ENCODE results near the gene SOX13. TPM values are rescaled to one million over a fixed set of nuclear protein-coding genes. Genes with fewer than 3 reads are reported as not detected.

SOX13 gene
- polyA plus RNA-seq, 1 donor (not counting 4 experiments of a cell fraction or from before 2014, with no cell fraction given): 4.9 TPM

DNA sequence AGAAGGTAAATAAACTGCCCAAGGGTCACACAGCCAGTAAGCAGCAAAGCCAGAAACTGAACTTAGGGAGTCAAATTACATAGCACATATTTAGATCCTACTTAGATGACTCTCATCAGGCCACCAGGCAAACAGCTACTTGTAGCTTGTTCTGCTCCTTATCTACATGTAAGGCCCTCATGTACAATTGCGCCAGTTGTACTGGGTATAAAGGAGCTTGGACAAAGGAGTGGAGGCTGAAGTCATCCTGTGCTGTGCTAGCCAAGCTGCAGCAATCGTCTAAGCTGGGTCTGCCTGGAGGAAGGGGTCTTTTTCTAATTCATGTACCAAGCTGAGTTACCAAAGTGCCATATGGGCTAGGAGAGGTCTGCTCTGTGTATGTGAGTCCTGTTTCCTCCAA lies 66.2 kb downstream of the SOX13 start:
- no peak overlapping the region for H2AFZ ChIP-seq (ENCODE audit: control insufficient read depth, low read length)
- no peaks in the 10 kb centered on the region for H4K20me1 ChIP-seq (ENCODE audit: control insufficient read depth, extremely low read depth, insufficient read depth, low read length)
- no peak overlapping the region for H3K27ac ChIP-seq (ENCODE audit: control insufficient read depth, insufficient read depth, low read length)
- H3K79me2 ChIP-seq (ENCODE audit: control insufficient read depth, insufficient read depth, low read length): no peaks in the 10 kb centered on the region
- dilution Hi-C loops (cut with MboI; ENCODE audit: extremely low pct_ligation_motif_present, low sequenced_read_pairs): loop anchor here (25.0 kb wide), 1 partner anchor 277 kb away; the partner anchor contains the start of gene SNRPE
- FAIRE-seq (no peak), DNase-seq (ENCODE audit: low read depth, low spot score) (no peak)
- no peak overlapping the region for H3K9ac ChIP-seq (ENCODE audit: control insufficient read depth, extremely low read depth, insufficient read depth, low read length)
- H3K9me3 ChIP-seq (ENCODE audit: control insufficient read depth, low read depth, low read length): no peaks in the 10 kb centered on the region
- H3K36me3 ChIP-seq (ENCODE audit: control insufficient read depth in 2 of 2, extremely low read depth in 1 of 2, insufficient read depth in 2 of 2, low read length in 2 of 2): peaks cover 0 to 1% of the 10 kb centered on the region in 2 experiments
- no peaks in the 10 kb centered on the region for H3K4me1 ChIP-seq (ENCODE audit: control insufficient read depth, extremely low read depth, insufficient read depth, low read length)
- no peak overlapping the region for H3K4me3 ChIP-seq (ENCODE audit: control insufficient read depth in 2 of 3, extremely low read depth in 1 of 3, insufficient read depth in 2 of 3, low read depth in 1 of 3, low read length in 3 of 3)
- no peaks in the 10 kb centered on the region for H3K9me1 ChIP-seq (ENCODE audit: control insufficient read depth, extremely low read depth, insufficient read depth, low read length)
- no peak overlapping the region for H3K4me2 ChIP-seq (ENCODE audit: control insufficient read depth, extremely low read depth, insufficient read depth, low read depth, low read length)
- TF ChIP-seq EZH2 (IDR thresholded peaks at IDR 0.05; ENCODE audit: low read length): no peak
- TF ChIP-seq, protein P1, sequence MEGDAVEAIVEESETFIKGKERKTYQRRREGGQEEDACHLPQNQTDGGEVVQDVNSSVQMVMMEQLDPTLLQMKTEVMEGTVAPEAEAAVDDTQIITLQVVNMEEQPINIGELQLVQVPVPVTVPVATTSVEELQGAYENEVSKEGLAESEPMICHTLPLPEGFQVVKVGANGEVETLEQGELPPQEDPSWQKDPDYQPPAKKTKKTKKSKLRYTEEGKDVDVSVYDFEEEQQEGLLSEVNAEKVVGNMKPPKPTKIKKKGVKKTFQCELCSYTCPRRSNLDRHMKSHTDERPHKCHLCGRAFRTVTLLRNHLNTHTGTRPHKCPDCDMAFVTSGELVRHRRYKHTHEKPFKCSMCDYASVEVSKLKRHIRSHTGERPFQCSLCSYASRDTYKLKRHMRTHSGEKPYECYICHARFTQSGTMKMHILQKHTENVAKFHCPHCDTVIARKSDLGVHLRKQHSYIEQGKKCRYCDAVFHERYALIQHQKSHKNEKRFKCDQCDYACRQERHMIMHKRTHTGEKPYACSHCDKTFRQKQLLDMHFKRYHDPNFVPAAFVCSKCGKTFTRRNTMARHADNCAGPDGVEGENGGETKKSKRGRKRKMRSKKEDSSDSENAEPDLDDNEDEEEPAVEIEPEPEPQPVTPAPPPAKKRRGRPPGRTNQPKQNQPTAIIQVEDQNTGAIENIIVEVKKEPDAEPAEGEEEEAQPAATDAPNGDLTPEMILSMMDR (optimal IDR thresholded peaks at IDR 0.05 in 1 of 3, IDR thresholded peaks at IDR 0.05 in 1 of 3, conservative IDR thresholded peaks at IDR 0.05 in 1 of 3; ENCODE audit: extremely low read depth in 1 of 3, insufficient read depth in 2 of 3, low read length in 3 of 3): no peak
- H3K27me3 ChIP-seq (ENCODE audit: control insufficient read depth, extremely low read depth, insufficient read depth, low read length): no peaks in the 10 kb centered on the region

DNA sequence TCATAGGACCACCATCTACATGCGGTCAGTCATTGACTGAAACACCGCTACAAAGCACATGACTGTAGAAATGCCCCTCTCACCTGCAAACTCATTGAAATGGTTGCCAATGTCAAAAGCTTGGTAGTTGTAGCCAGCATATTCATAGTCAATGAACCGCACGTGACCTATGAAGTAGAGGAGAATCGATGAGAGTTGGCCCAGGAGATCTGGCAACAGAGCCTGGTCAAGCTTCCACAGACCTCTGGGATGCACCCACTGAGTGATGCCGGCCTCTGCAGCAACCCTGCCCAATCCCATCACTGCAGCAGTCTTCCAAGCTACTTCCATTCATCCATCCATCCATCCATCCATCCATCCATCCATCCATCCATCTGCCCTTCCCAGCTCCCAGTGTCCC lies 67.0 kb downstream of the SOX13 start:
- no peak overlapping the region for H2AFZ ChIP-seq (ENCODE audit: control insufficient read depth, low read length)
- H3K79me2 ChIP-seq (ENCODE audit: control insufficient read depth, insufficient read depth, low read length): no peaks in the 10 kb centered on the region
- H3K9me3 ChIP-seq (ENCODE audit: control insufficient read depth, low read depth, low read length): no peaks in the 10 kb centered on the region
- no peaks in the 10 kb centered on the region for H3K9me1 ChIP-seq (ENCODE audit: control insufficient read depth, extremely low read depth, insufficient read depth, low read length)
- H3K36me3 ChIP-seq (ENCODE audit: control insufficient read depth in 2 of 2, extremely low read depth in 1 of 2, insufficient read depth in 2 of 2, low read length in 2 of 2): peaks cover 0 to 1% of the 10 kb centered on the region in 2 experiments
- H3K4me2 ChIP-seq (ENCODE audit: control insufficient read depth, extremely low read depth, insufficient read depth, low read depth, low read length): no peak overlapping the region
- H3K4me3 ChIP-seq (ENCODE audit: control insufficient read depth in 2 of 3, extremely low read depth in 1 of 3, insufficient read depth in 2 of 3, low read depth in 1 of 3, low read length in 3 of 3): no peak overlapping the region
- TF ChIP-seq EZH2 (IDR thresholded peaks at IDR 0.05; ENCODE audit: low read length): no peak
- TF ChIP-seq, protein P1 (optimal IDR thresholded peaks at IDR 0.05 in 1 of 3, IDR thresholded peaks at IDR 0.05 in 1 of 3, conservative IDR thresholded peaks at IDR 0.05 in 1 of 3; ENCODE audit: extremely low read depth in 1 of 3, insufficient read depth in 2 of 3, low read length in 3 of 3): no peak
- no peaks in the 10 kb centered on the region for H3K4me1 ChIP-seq (ENCODE audit: control insufficient read depth, extremely low read depth, insufficient read depth, low read length)
- H4K20me1 ChIP-seq (ENCODE audit: control insufficient read depth, extremely low read depth, insufficient read depth, low read length): no peaks in the 10 kb centered on the region
- dilution Hi-C loops (cut with MboI; ENCODE audit: extremely low pct_ligation_motif_present, low sequenced_read_pairs): loop anchor here (25.0 kb wide), 1 partner anchor 278 kb away; the partner anchor contains the start of gene SNRPE
- DNase-seq (ENCODE audit: low read depth, low spot score) (no peak), FAIRE-seq (no peak)
- H3K9ac ChIP-seq (ENCODE audit: control insufficient read depth, extremely low read depth, insufficient read depth, low read length): no peak overlapping the region
- no peaks in the 10 kb centered on the region for H3K27me3 ChIP-seq (ENCODE audit: control insufficient read depth, extremely low read depth, insufficient read depth, low read length)
- no peak overlapping the region for H3K27ac ChIP-seq (ENCODE audit: control insufficient read depth, insufficient read depth, low read length)
